Adrenal gland (tissue), 12 donors: ENCODE measurements around the gene MAPKAP1. TPM values are rescaled to one million over a fixed set of nuclear protein-coding genes. Genes with fewer than 3 reads are reported as not detected.

Source experiments
- DNase-seq, 7 donors: peaks; one replicate each; pipeline ENCODE4 v3.0.0-alpha.2; 2019 to 2020
- H3K27ac ChIP-seq, 5 donors: fragments of 200-600 bp; sonication (generic) in 4 of 5; 1 replicate in 3 of 5; 2 replicates in 2 of 5; pipeline versions ENCODE4 v1.5.1 to v1.8.0; 2016 to 2020; ENCODE audit warnings: mild to moderate bottlenecking in 1 of 5
- H3K27me3 ChIP-seq: fragments of 200-600 bp; 2 replicates; pipeline ENCODE4 v1.8.0; 2021
- H3K36me3 ChIP-seq, 2 donors: fragments of 200-600 bp; replicated peaks in 1 of 2; 1 replicate in 1 of 2; 2 replicates in 1 of 2; pipeline versions ENCODE4 v1.5.1 to v1.8.0; 2018 to 2022
- H3K4me1 ChIP-seq, 2 donors: fragments of 200-600 bp; replicated peaks in 1 of 2; 1 replicate in 1 of 2; 2 replicates in 1 of 2; pipeline versions ENCODE4 v1.5.1 to v1.8.0; 2018 to 2021
- H3K4me3 ChIP-seq, 4 donors: fragments of 200-600 bp; sonication (generic) in 3 of 4; one replicate each; pipeline ENCODE4 v1.5.1; 2016 to 2018
- H3K9me3 ChIP-seq, 3 donors: fragments of 200-600 bp; sonication (generic) in 1 of 3; replicated peaks in 1 of 3; 1 replicate in 2 of 3; 2 replicates in 1 of 3; pipeline versions ENCODE4 v1.5.1 to v1.8.0; 2016 to 2021
- POLR2A ChIP-seq, 2 donors: fragments of 450-650 bp; IDR thresholded peaks; one replicate each; pipeline ENCODE4 v1.6.1; 2017; ENCODE audit warnings: antibody characterized with exemption in 2 of 2, mild to moderate bottlenecking in 2 of 2, moderate library complexity in 1 of 2
- WGBS, 4 donors: extraction: QIAGEN DNeasy Blood & Tissue Kit in 2 of 4; methylation state at CpG; one replicate each; pipeline versions ENCODE4 v1.1.5 to v1.1.7; 2013 to 2017; 5-methylcytosine and 5-hydroxymethylcytosine counted together
- intact Hi-C, 2 donors: fragments of 100-400 bp; cut with DNase I; formaldehyde crosslinking; loops; one replicate each; pipeline versions ENCODE4 v1.14.1 to v1.15.0; 2022 to 2023
- polyA plus RNA-seq, 3 donors: library from polyadenylated mRNA; stranded (reverse); fragments of 200-250 nt in 2 of 3; fragments of 350-450 nt in 1 of 3; fragmentation: Illumina TruSeq in 1 of 3; extraction: RNeasy Lipid Tissue Mini Kit (QIAGEN cat#74804) in 1 of 3; gene quantifications; one replicate each; pipeline ENCODE4 v1.2.3, GENCODE V29; 2013 to 2014
- total RNA-seq, 9 donors: library from RNA; depleted of rRNA in 4 of 9; stranded (reverse); fragments of >200 nt in 4 of 9; fragments of 120-200 nt in 1 of 9; fragmentation: NEBNext Ultra II Directional in 1 of 9; extraction: Animal tissue kit (Norgen Biotek cat#: 25700) in 1 of 9; gene quantifications; one replicate each; pipeline versions ENCODE4 v1.1.0 to v1.2.4, GENCODE V29; 2013 to 2023
- TF ChIP-seq, protein P1 (sequence below), 6 experiments: fragments of 450-650 bp in 4 of 6; fragments of 200-600 bp in 2 of 6; sonication (generic) in 1 of 6; IDR thresholded peaks; 1 replicate in 5 of 6; 2 replicates in 1 of 6; pipeline versions ENCODE4 v1.5.1 to v1.8.0; 2016 to 2021; ENCODE audit warnings: antibody characterized with exemption in 6 of 6, mild to moderate bottlenecking in 2 of 6, moderate library complexity in 1 of 6
- donor health status: healthy with polysubstance abuse.
- donor health status: Bipolar disorder and iron deficiency.
- donor health status: DM: yes; HTN: yes; CAD: no.
- donor health status: DM: no; HTN: no; CAD: no.
- donor health status: DM: no; HTN: no; CAD: no.
- donor health status: DM: yes; HTN: yes; CAD: no.

Gene MAPKAP1
- total and polyA plus RNA-seq, 12 donors = 72.2 to 156 (median 94.9) TPM

DNA sequence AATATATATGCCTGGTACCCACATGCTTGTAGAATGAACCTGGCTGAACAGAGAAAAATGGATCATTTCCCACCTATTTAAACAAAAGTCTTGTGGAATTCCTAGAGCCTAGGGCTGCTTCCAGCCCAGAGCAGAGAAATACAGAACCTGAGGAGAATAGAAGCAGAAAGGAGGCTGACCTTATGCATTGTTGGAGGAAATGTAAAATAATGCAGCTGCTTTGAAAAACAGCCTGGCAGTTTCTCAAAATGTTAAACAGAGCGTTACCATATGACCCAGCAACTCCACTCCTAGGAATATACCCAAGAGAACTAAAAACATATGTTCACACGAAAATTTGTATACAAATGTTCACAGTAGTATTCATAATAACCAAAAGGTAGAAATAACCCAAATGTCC lies 15.1 kb downstream of the MAPKAP1 start:
- Histone ChIP-seq H3K27ac (no peak overlapping the region), H3K36me3 (no peaks in the 10 kb centered on the region), H3K4me1 (peaks cover 5 to 17% of the 10 kb centered on the region in 2 donors), H3K9me3 (no peaks in the 10 kb centered on the region), H3K4me3 (no peak overlapping the region), H3K27me3 (no peaks in the 10 kb centered on the region)
- no peak for DNase-seq
- WGBS, 4 donors = 76 to 90% (median 81%) methylated on average over 2 of the region's 2 CpGs
- TF ChIP-seq, protein P1, sequence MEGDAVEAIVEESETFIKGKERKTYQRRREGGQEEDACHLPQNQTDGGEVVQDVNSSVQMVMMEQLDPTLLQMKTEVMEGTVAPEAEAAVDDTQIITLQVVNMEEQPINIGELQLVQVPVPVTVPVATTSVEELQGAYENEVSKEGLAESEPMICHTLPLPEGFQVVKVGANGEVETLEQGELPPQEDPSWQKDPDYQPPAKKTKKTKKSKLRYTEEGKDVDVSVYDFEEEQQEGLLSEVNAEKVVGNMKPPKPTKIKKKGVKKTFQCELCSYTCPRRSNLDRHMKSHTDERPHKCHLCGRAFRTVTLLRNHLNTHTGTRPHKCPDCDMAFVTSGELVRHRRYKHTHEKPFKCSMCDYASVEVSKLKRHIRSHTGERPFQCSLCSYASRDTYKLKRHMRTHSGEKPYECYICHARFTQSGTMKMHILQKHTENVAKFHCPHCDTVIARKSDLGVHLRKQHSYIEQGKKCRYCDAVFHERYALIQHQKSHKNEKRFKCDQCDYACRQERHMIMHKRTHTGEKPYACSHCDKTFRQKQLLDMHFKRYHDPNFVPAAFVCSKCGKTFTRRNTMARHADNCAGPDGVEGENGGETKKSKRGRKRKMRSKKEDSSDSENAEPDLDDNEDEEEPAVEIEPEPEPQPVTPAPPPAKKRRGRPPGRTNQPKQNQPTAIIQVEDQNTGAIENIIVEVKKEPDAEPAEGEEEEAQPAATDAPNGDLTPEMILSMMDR (IDR thresholded peaks at IDR 0.05) = no peak
- TF ChIP-seq POLR2A (IDR thresholded peaks at IDR 0.05) = no peak
- intact Hi-C loops = no loop called here

DNA sequence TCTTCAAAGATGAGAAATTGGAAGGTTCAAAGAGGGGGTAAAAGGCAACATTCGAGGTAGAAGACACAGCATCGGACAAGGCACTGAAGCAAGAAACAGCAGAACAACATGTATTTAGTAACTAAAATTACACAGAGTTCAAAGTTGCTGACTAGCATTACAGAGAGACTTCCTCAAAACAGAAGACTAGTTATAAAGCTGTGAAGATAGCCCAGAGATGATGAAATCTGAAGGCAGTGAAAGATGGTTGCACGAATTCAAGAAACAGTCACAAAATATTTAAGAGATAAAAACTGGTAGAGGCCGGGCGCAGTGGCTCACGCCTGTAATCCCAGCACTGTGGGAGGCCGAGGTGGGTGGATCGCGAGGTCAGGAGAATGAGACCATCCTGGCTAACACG lies 16.3 kb downstream of the MAPKAP1 start:
- intact Hi-C loops = no loop called here
- Histone ChIP-seq H3K4me3 (no peak overlapping the region), H3K36me3 (no peaks in the 10 kb centered on the region), H3K4me1 (peaks cover 5 to 17% of the 10 kb centered on the region in 2 donors), H3K27me3 (no peaks in the 10 kb centered on the region), H3K9me3 (no peaks in the 10 kb centered on the region), H3K27ac (no peak overlapping the region)
- 76 to 82% (median 80%) methylated on average over 10 of the region's 10 CpGs for WGBS, 4 donors
- TF ChIP-seq, protein P1 (IDR thresholded peaks at IDR 0.05) = no peak
- no peak for TF ChIP-seq POLR2A (IDR thresholded peaks at IDR 0.05)
- no peak for DNase-seq

DNA sequence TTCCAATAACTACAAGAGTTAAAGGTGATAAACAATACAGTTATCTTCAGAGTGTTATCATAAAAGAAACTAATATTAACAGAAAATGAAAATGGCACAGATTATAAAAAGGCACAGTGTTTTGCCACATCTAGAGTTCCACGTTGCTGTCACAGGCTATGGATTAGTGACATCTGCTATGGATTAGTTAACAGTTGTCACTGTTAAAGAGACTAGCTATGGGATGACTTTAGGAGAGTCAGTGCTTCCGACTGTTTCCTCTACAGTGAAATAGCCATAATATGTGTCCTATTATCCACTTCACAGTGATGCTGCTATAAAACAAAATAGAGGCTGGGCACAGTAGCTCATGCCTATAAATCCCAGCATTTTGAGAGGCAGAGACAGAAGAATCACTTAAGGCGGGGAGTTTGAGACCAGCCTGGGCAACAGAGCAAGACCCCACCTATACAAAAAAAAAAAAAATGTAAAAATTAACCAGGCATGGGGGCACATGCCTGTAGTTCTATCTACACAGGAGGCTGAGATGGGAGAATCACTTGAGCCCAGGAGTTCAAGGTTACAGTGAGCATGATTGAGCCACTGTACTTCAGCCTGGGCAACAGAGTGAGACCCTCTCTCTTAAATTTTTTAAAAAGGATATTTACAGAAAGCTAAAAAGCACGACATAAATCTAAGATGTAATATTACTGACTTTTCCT lies 19.7 kb downstream of the MAPKAP1 start:
- Histone ChIP-seq H3K27ac (no peak overlapping the region), H3K27me3 (no peaks in the 10 kb centered on the region), H3K9me3 (no peaks in the 10 kb centered on the region), H3K4me1 (peaks cover 15 to 26% of the 10 kb centered on the region in 2 donors), H3K36me3 (no peaks in the 10 kb centered on the region), H3K4me3 (no peak overlapping the region)
- intact Hi-C loops = no loop called here
- 93 to 95% (median 94%) methylated on average over 4 of the region's 4 CpGs for WGBS, 4 donors
- TF ChIP-seq, protein P1 (IDR thresholded peaks at IDR 0.05) = no peak
- no peak for TF ChIP-seq POLR2A (IDR thresholded peaks at IDR 0.05)
- DNase-seq = no peak

DNA sequence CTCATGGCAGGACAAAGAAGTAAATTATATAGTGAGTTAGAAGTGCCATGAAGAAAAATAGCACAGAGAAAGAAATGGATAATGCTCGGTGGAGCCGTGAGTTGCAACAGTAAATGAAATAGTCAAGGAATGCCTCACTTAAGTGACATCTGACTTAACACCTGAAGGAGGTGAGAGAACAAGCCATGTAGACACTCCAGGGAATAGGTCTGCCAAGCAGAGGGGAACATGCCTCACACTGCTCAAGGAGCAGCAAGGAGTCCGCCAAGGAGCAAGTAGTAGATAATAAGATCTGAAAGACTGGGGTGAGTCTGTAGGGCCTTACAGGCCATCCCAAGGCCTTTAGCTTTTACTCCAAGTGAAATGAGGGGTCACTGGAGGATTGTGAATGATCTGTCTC lies 21.8 kb downstream of the MAPKAP1 start:
- TF ChIP-seq POLR2A (IDR thresholded peaks at IDR 0.05) = no peak
- TF ChIP-seq, protein P1 (IDR thresholded peaks at IDR 0.05) = no peak
- H3K36me3 ChIP-seq = no peaks in the 10 kb centered on the region
- no peak overlapping the region for H3K27ac ChIP-seq
- H3K4me3 ChIP-seq = no peak overlapping the region
- DNase-seq = no peak
- H3K9me3 ChIP-seq = no peaks in the 10 kb centered on the region
- H3K4me1 ChIP-seq = peaks cover 15 to 25% of the 10 kb centered on the region in 2 donors
- WGBS, 4 donors = 95 to 99% (median 96%) methylated on average over 3 of the region's 3 CpGs
- no peaks in the 10 kb centered on the region for H3K27me3 ChIP-seq
- intact Hi-C loops = no loop called here
